HEK293T (cell line): ENCODE data around the gene SLC39A10.

Experiments used
- BHLHE40 ChIP-seq: fragments of 450-650 bp; IDR thresholded peaks from 2 replicates; pipeline ENCODE4 v1.6.1; 2016; ENCODE audit warnings: mild to moderate bottlenecking, moderate library complexity, borderline replicate concordance
- ELF4 ChIP-seq: fragments of 450-650 bp; IDR thresholded peaks from 2 replicates; pipeline ENCODE4 v1.6.1; 2017; ENCODE audit warnings: antibody characterized with exemption
- FOXK2 ChIP-seq: fragments of 450-650 bp; IDR thresholded peaks from 2 replicates; pipeline ENCODE4 v1.6.1; 2016; ENCODE audit warnings: mild to moderate bottlenecking
- FOXM1 ChIP-seq: fragments of 450-650 bp; IDR thresholded peaks from 2 replicates; pipeline ENCODE4 v1.6.1; 2017; ENCODE audit warnings: mild to moderate bottlenecking, borderline replicate concordance
- LEF1 ChIP-seq: fragments of 450-650 bp; IDR thresholded peaks from 2 replicates; pipeline ENCODE4 v1.6.1; 2017; ENCODE audit warnings: mild to moderate bottlenecking, borderline replicate concordance
- PKNOX1 ChIP-seq: fragments of 450-650 bp; IDR thresholded peaks from 2 replicates; pipeline ENCODE4 v1.6.1; 2016
- SP1 ChIP-seq: fragments of 450-650 bp; IDR thresholded peaks from 2 replicates; pipeline ENCODE4 v1.6.1; 2017
- SUZ12 ChIP-seq: fragments of 450-650 bp; IDR thresholded peaks from 2 replicates; pipeline ENCODE4 v1.6.1; 2016; ENCODE audit warnings: mild to moderate bottlenecking

- TF ChIP-seq SP1 (no peak), ELF4 (no peak), SUZ12 (no peak), BHLHE40 (no peak), PKNOX1 (no peak), FOXM1 (no peak), LEF1 (no peak), FOXK2 (no peak)
These were observed 38.1 kb downstream of the SLC39A10 start for GRCh38 chr2:195695002-195695631.
